Loucy (cell line): Measurements from ENCODE around the gene MTMR12.

Experiments used
- H2AFZ ChIP-seq: fragments of 200-600 bp; sonication (generic); 2 replicates; pipeline ENCODE4 v1.6.0; 2016; ENCODE audit warnings: antibody characterized with exemption, mild to moderate bottlenecking, low read length, moderate library complexity
- H3F3A ChIP-seq: fragments of 200-600 bp; 2 replicates; pipeline ENCODE4 v1.6.0; 2016; ENCODE audit warnings: antibody characterized with exemption, low read depth, mild to moderate bottlenecking
- H3K27me3 ChIP-seq: fragments of 200-600 bp; sonication (generic); 2 replicates; pipeline ENCODE4 v1.6.1; 2014; ENCODE audit warnings: low read length, mild to moderate bottlenecking; ENCODE audit not compliant: insufficient read depth, poor library complexity, severe bottlenecking
- H3K36me3 ChIP-seq: fragments of 200-600 bp; sonication (generic); 2 replicates; pipeline ENCODE4 v1.6.1; 2016; ENCODE audit warnings: low read length; ENCODE audit not compliant: insufficient read depth
- H3K4me1 ChIP-seq: fragments of 200-600 bp; sonication (generic); 2 replicates; pipeline ENCODE4 v1.5.1; 2014; ENCODE audit warnings: low read length, mild to moderate bottlenecking; ENCODE audit not compliant: insufficient read depth, poor library complexity, severe bottlenecking
- H3K4me2 ChIP-seq: fragments of 200-600 bp; sonication (generic); 2 replicates; pipeline ENCODE4 v1.6.0; 2014; ENCODE audit warnings: antibody characterized with exemption, low read length, low read depth, mild to moderate bottlenecking; ENCODE audit not compliant: poor library complexity, severe bottlenecking
- H3K4me3 ChIP-seq: fragments of 200-600 bp; sonication (generic); 2 replicates; pipeline ENCODE4 v1.5.1; 2014; ENCODE audit warnings: low read length, mild to moderate bottlenecking, mixed read lengths; ENCODE audit not compliant: poor library complexity, severe bottlenecking
- H3K79me2 ChIP-seq: fragments of 200-600 bp; sonication (generic); 2 replicates; pipeline ENCODE4 v1.6.1; 2014; ENCODE audit warnings: low read length; ENCODE audit not compliant: insufficient read depth
- H3K9ac ChIP-seq: fragments of 200-600 bp; sonication (generic); 2 replicates; pipeline ENCODE4 v1.6.0; 2014; ENCODE audit warnings: mild to moderate bottlenecking, low read depth, low read length, moderate library complexity; ENCODE audit not compliant: poor library complexity, severe bottlenecking
- H3K9me2 ChIP-seq: fragments of 200-600 bp; sonication (generic); replicated peaks from 2 replicates; pipeline ENCODE4 v1.6.1; 2016; ENCODE audit warnings: low read depth, low read length, mixed read lengths
- H3K9me3 ChIP-seq: fragments of 200-600 bp; sonication (generic); 2 replicates; pipeline ENCODE4 v1.6.1; 2014; ENCODE audit warnings: mild to moderate bottlenecking, antibody characterized with exemption, low read length, low read depth; ENCODE audit not compliant: insufficient read depth
- H4K20me1 ChIP-seq: fragments of 200-600 bp; sonication (generic); 2 replicates; pipeline ENCODE4 v1.6.0; 2014; ENCODE audit warnings: antibody characterized with exemption, low read length, mild to moderate bottlenecking; ENCODE audit not compliant: insufficient read depth, poor library complexity, severe bottlenecking
- CTCF ChIP-seq: fragments of 200-600 bp; sonication (generic); conservative IDR thresholded peaks from 2 replicates; pipeline ENCODE4 v1.5.1; 2014; ENCODE audit warnings: mild to moderate bottlenecking, antibody characterized with exemption, low read length
- EZH2phosphoT487 ChIP-seq: fragments of 200-600 bp; IDR thresholded peaks from 2 replicates; pipeline ENCODE4 v1.6.1; 2018; ENCODE audit warnings: antibody characterized with exemption, mild to moderate bottlenecking, moderate library complexity, borderline replicate concordance

MTMR12 gene

GRCh38 chr5:32326216-32326772 is 13.6 kb upstream of the MTMR12 start:
- Histone ChIP-seq H3K27me3 (no peaks in the 10 kb centered on the region), H3K4me3 (no peak overlapping the region), H3K9me3 (peaks cover 8% of the 10 kb centered on the region; the same call in 1 of the 2 replicates), H3K9me2 (no peaks in the 10 kb centered on the region), H3K79me2 (no peaks in the 10 kb centered on the region), H2AFZ (no peak overlapping the region), H3K4me2 (no peak overlapping the region), H3K9ac (no peak overlapping the region), H3F3A (no peaks in the 10 kb centered on the region), H3K36me3 (no peaks in the 10 kb centered on the region), H3K4me1 (no peaks in the 10 kb centered on the region), H4K20me1 (no peaks in the 10 kb centered on the region)
- no peak for TF ChIP-seq CTCF
- TF ChIP-seq EZH2phosphoT487 = no peak

GRCh38 chr5:32325616-32326015 is 12.9 kb upstream of the MTMR12 start:
- H3F3A ChIP-seq = no peaks in the 10 kb centered on the region
- no peaks in the 10 kb centered on the region for H4K20me1 ChIP-seq
- H3K9me3 ChIP-seq = peaks cover 8% of the 10 kb centered on the region; the same call in 1 of the 2 replicates
- no peak overlapping the region for H3K4me2 ChIP-seq
- no peak for TF ChIP-seq EZH2phosphoT487
- no peak overlapping the region for H3K9ac ChIP-seq
- H3K4me3 ChIP-seq = no peak overlapping the region
- H2AFZ ChIP-seq = no peak overlapping the region
- no peaks in the 10 kb centered on the region for H3K36me3 ChIP-seq
- no peaks in the 10 kb centered on the region for H3K27me3 ChIP-seq
- H3K9me2 ChIP-seq = no peaks in the 10 kb centered on the region
- no peaks in the 10 kb centered on the region for H3K79me2 ChIP-seq
- no peaks in the 10 kb centered on the region for H3K4me1 ChIP-seq

- TF ChIP-seq CTCF (no peak), EZH2phosphoT487 (no peak)
- Histone ChIP-seq H3K27me3 (no peaks in the 10 kb centered on the region), H3K9me3 (peaks cover 8% of the 10 kb centered on the region; the same call in 1 of the 2 replicates), H4K20me1 (no peaks in the 10 kb centered on the region), H3F3A (no peaks in the 10 kb centered on the region), H2AFZ (no peak overlapping the region), H3K4me3 (no peak overlapping the region), H3K9ac (no peak overlapping the region), H3K9me2 (no peaks in the 10 kb centered on the region), H3K4me2 (no peak overlapping the region), H3K36me3 (no peaks in the 10 kb centered on the region), H3K79me2 (no peaks in the 10 kb centered on the region), H3K4me1 (no peaks in the 10 kb centered on the region)
These were observed 12.3 kb upstream of the MTMR12 start for GRCh38 chr5:32325062-32325461.

GRCh38 chr5:32323741-32324140 is 11.0 kb upstream of the MTMR12 start:
- no peaks in the 10 kb centered on the region for H4K20me1 ChIP-seq
- H3K27me3 ChIP-seq = no peaks in the 10 kb centered on the region
- no peak overlapping the region for H3K9ac ChIP-seq
- no peaks in the 10 kb centered on the region for H3K36me3 ChIP-seq
- no peaks in the 10 kb centered on the region for H3K79me2 ChIP-seq
- no peak overlapping the region for H3K4me2 ChIP-seq
- no peak overlapping the region for H2AFZ ChIP-seq
- no peak overlapping the region for H3K4me3 ChIP-seq
- H3K9me2 ChIP-seq = no peaks in the 10 kb centered on the region
- H3F3A ChIP-seq = no peaks in the 10 kb centered on the region
- TF ChIP-seq CTCF (no peak), EZH2phosphoT487 (no peak)
- no peaks in the 10 kb centered on the region for H3K4me1 ChIP-seq
- H3K9me3 ChIP-seq = peaks cover 8% of the 10 kb centered on the region; the same call in 1 of the 2 replicates
